Stimulated activated CD8-positive, alpha-beta memory T cell treated with anti-CD3 and anti-CD28 coated beads, Interleukin-15, amount 100 ng/mL, for 48 hours (primary cell): Measurements from ENCODE around the gene LTN1.
"Not testable (repeated sequence)": the region's sequence is repeated elsewhere in the genome, so short reads cannot be mapped to it uniquely, and the experiment has no call there.

Experiments
- DNase-seq, 2 donors: peaks; one replicate each; pipeline ENCODE4 v3.0.0-alpha.2; 2020; ENCODE audit warnings: low read depth in 2 of 2

Gene LTN1

GRCh38 chr21:28931708-28932372 lies 60.8 kb downstream of the LTN1 start:
- not testable (repeated sequence) for DNase-seq

GRCh38 chr21:28928578-28929420 lies 63.9 kb downstream of the LTN1 start:
- DNase-seq = no peak

GRCh38 chr21:28927130-28927529 lies 65.5 kb downstream of the LTN1 start:
- no peak for DNase-seq

GRCh38 chr21:28923439-28923975 lies 69.2 kb downstream of the LTN1 start:
- DNase-seq = no peak

GRCh38 chr21:28922368-28922767 lies 70.3 kb downstream of the LTN1 start:
- DNase-seq = no peak

- DNase-seq = no peak
These were observed 76.4 kb downstream of the LTN1 start for GRCh38 chr21:28916150-28916893.

GRCh38 chr21:28913071-28913470 lies 79.6 kb downstream of the LTN1 start:
- DNase-seq = no peak

GRCh38 chr21:28910280-28910887 lies 82.3 kb downstream of the LTN1 start:
- DNase-seq = no peak

GRCh38 chr21:28908351-28908750 lies 84.3 kb downstream of the LTN1 start:
- DNase-seq = no peak

GRCh38 chr21:28906841-28907240 lies 85.8 kb downstream of the LTN1 start:
- no peak for DNase-seq

GRCh38 chr21:28906236-28906635 lies 86.4 kb downstream of the LTN1 start:
- DNase-seq = no peak

- DNase-seq = no peak
These were observed 87.7 kb downstream of the LTN1 start for GRCh38 chr21:28904961-28905435.

- no peak for DNase-seq
These were observed 89.2 kb downstream of the LTN1 start for GRCh38 chr21:28903448-28903847.

GRCh38 chr21:28900481-28900880 lies 92.2 kb downstream of the LTN1 start:
- DNase-seq = no peak

GRCh38 chr21:28899744-28900143 lies 92.9 kb downstream of the LTN1 start:
- no peak for DNase-seq

- no peak for DNase-seq
These were observed 93.5 kb downstream of the LTN1 start for GRCh38 chr21:28899220-28899619.

GRCh38 chr21:28893687-28894086 lies 99.0 kb downstream of the LTN1 start:
- DNase-seq = no peak

GRCh38 chr21:28892199-28893111 lies 100.2 kb downstream of the LTN1 start:
- no peak for DNase-seq

GRCh38 chr21:28885853-28886177 lies 106.9 kb downstream of the LTN1 start:
- no peak for DNase-seq

GRCh38 chr21:28884976-28885852 lies 107.5 kb downstream of the LTN1 start:
- peak; percentile 89 to 91 for DNase-seq
